K562 (cell line): ENCODE data around the gene STIM1. TPM values are rescaled to one million over a fixed set of nuclear protein-coding genes. Genes with fewer than 3 reads are reported as not detected.

Experiments
- ATAC-seq: fragments of 200-7000 bp; cut with Tn5 transposase; 3 replicates; pipeline ENCODE4 v1.9.1; 2020; ENCODE audit warnings: moderate library complexity
- BruUV-seq: library from RNA; stranded (reverse); fragments of 400-500 nt; replicated peaks from 2 replicates; lab custom pipeline; 2021; lab: Mats Ljungman, UMichigan
- CTCF ChIA-PET: fragments of 300-600 bp; formaldehyde crosslinking; extraction: SDS; loops from one replicate; lab custom pipeline; 2021; ENCODE audit warnings: low intra/inter-chr PET ratio; lab: Yijun Ruan, JAX
- POLR2A ChIA-PET: fragments of 300-600, 350-650 bp; sonication (Branson Sonifier 250); formaldehyde crosslinking; extraction: SDS; loops from one replicate; lab custom pipeline; 2021; ENCODE audit warnings: antibody characterized with exemption, inconsistent platforms; lab: Yijun Ruan, JAX
- DNase-seq, 4 experiments: peaks; one replicate each; pipeline versions ENCODE4 v3.0.0 to v3.0.0-alpha.2; 2011 to 2018; ENCODE audit warnings: low spot score in 3 of 4, mixed read lengths in 3 of 4; ENCODE audit errors: extremely low read depth in 1 of 4
- FAIRE-seq: peaks from 2 replicates; lab custom pipeline; 2011; peaks lifted over from hg19 to GRCh38; lab: Jason Lieb, UNC
- H2AFZ ChIP-seq: 2 replicates; pipeline ENCODE4 v1.6.0; 2011; ENCODE audit warnings: low read depth, low read length, control low read depth, inconsistent platforms
- H3K27ac ChIP-seq: fragments of 200-600 bp; 3 replicates; pipeline ENCODE4 v1.8.0; 2011; ENCODE audit warnings: low read depth, mild to moderate bottlenecking, control low read depth, inconsistent platforms, low read length, moderate library complexity, mixed read lengths; ENCODE audit errors: extremely low read depth
- H3K27me3 ChIP-seq, 2 experiments: fragments of 300-600 bp in 1 of 2; 2 replicates in 1 of 2; 3 replicates in 1 of 2; pipeline versions ENCODE4 v1.6.0 to v1.8.0; 2011; ENCODE audit warnings: inconsistent platforms in 2 of 2, low read length in 2 of 2, mild to moderate bottlenecking in 1 of 2, mixed read lengths in 1 of 2, moderate library complexity in 1 of 2; ENCODE audit not compliant: control insufficient read depth in 2 of 2, insufficient read depth in 2 of 2
- H3K36me3 ChIP-seq: fragments of 300-600 bp; 3 replicates; pipeline ENCODE4 v1.8.0; 2011; ENCODE audit warnings: mild to moderate bottlenecking, low read length, inconsistent platforms; ENCODE audit not compliant: control insufficient read depth, insufficient read depth
- H3K4me1 ChIP-seq, 2 experiments: fragments of 200-600 bp in 1 of 2; replicated peaks in 1 of 2; 2 replicates in 1 of 2; 3 replicates in 1 of 2; pipeline versions ENCODE4 v1.5.1 to v1.8.0; 2011; ENCODE audit warnings: inconsistent platforms in 2 of 2, low read length in 2 of 2, mild to moderate bottlenecking in 1 of 2, mixed read lengths in 1 of 2, moderate library complexity in 1 of 2; ENCODE audit not compliant: control insufficient read depth in 2 of 2, insufficient read depth in 2 of 2
- H3K4me2 ChIP-seq: 2 replicates; pipeline ENCODE4 v1.6.1; 2011; ENCODE audit warnings: low read length, control low read depth, inconsistent platforms, mixed read lengths; ENCODE audit not compliant: insufficient read depth
- H3K4me3 ChIP-seq: fragments of 200-600 bp; sonication (generic), shearing (Covaris generic); 2 replicates; pipeline ENCODE4 v1.5.1; 2016; ENCODE audit warnings: control low read depth, inconsistent platforms
- H3K79me2 ChIP-seq: fragments of 200-600 bp; 3 replicates; pipeline ENCODE4 v1.8.0; 2011; ENCODE audit warnings: low read length, inconsistent platforms; ENCODE audit not compliant: control insufficient read depth, insufficient read depth
- H3K9ac ChIP-seq, 2 experiments: 2 replicates each; pipeline versions ENCODE4 v1.6.0 to v1.6.1; 2011; ENCODE audit warnings: low read depth in 2 of 2, low read length in 2 of 2, control low read depth in 1 of 2, inconsistent platforms in 1 of 2, mild to moderate bottlenecking in 1 of 2, mixed read lengths in 1 of 2; ENCODE audit not compliant: insufficient read depth in 1 of 2
- H3K9me1 ChIP-seq: one replicate; pipeline ENCODE4 v1.6.0; 2011; ENCODE audit warnings: inconsistent platforms, mild to moderate bottlenecking, low read length, moderate library complexity; ENCODE audit not compliant: control insufficient read depth, insufficient read depth
- H3K9me3 ChIP-seq: replicated peaks from 2 replicates; pipeline ENCODE4 v1.5.1; 2011; ENCODE audit warnings: low read depth, low read length, inconsistent platforms; ENCODE audit not compliant: control insufficient read depth, insufficient read depth
- H4K20me1 ChIP-seq: replicated peaks from 2 replicates; pipeline ENCODE4 v1.6.1; 2011; ENCODE audit warnings: low read length, inconsistent platforms, mixed read lengths; ENCODE audit not compliant: control insufficient read depth, insufficient read depth
- CXXC5 ChIP-seq: fragments of 250-450 bp; sonication (Bioruptor Pico); IDR thresholded peaks from 2 replicates; pipeline ENCODE4 v1.8.0; 2022; ENCODE audit warnings: inconsistent platforms, mild to moderate bottlenecking, moderate library complexity
- EP300 ChIP-seq: IDR thresholded peaks from 2 replicates; pipeline ENCODE4 v1.6.1; 2012; ENCODE audit warnings: low read length, improper control_type of control experiment
- KLF13 ChIP-seq: fragments of 450-650 bp; IDR thresholded peaks from 2 replicates; pipeline ENCODE4 v1.6.1; 2016; ENCODE audit warnings: missing genetic modification characterization, low read depth, mild to moderate bottlenecking, missing compliant biosample characterization, moderate library complexity, borderline replicate concordance
- NRF1 ChIP-seq, 2 experiments: fragments of 450-650 bp; IDR thresholded peaks in 1 of 2; conservative IDR thresholded peaks in 1 of 2; 2 replicates each; pipeline ENCODE4 v1.6.1; 2014; ENCODE audit warnings: mild to moderate bottlenecking in 2 of 2
- PKNOX1 ChIP-seq: fragments of 450-650 bp; IDR thresholded peaks from 2 replicates; pipeline ENCODE4 v1.6.1; 2016
- RBM22 ChIP-seq: fragments of 200-400 bp; formaldehyde crosslinking; IDR thresholded peaks from 2 replicates; pipeline ENCODE4 v1.6.1; 2018; ENCODE audit warnings: low read length, low read depth; ENCODE audit not compliant: poor library complexity, severe bottlenecking
- RBM34 ChIP-seq: fragments of 200-400 bp; formaldehyde crosslinking; IDR thresholded peaks from 2 replicates; pipeline ENCODE4 v1.6.1; 2018; ENCODE audit warnings: low read length, borderline replicate concordance; ENCODE audit not compliant: insufficient read depth
- SFPQ ChIP-seq: fragments of 200-400 bp; formaldehyde crosslinking; IDR thresholded peaks from 2 replicates; pipeline ENCODE4 v1.6.1; 2017; ENCODE audit warnings: mild to moderate bottlenecking, low read depth, low read length, moderate library complexity
- TAF7 ChIP-seq: fragments of 450-650 bp; IDR thresholded peaks from 2 replicates; pipeline ENCODE4 v1.6.1; 2016; ENCODE audit warnings: missing genetic modification characterization, missing compliant biosample characterization
- TCF15 ChIP-seq: fragments of 250-450 bp; sonication (Bioruptor Pico); IDR thresholded peaks from 2 replicates; pipeline ENCODE4 v1.8.0; 2022; ENCODE audit warnings: moderate library complexity, mild to moderate bottlenecking, inconsistent platforms
- U2AF2 ChIP-seq: fragments of 200-400 bp; formaldehyde crosslinking; optimal IDR thresholded peaks from 2 replicates; pipeline ENCODE3; 2017; ENCODE audit warnings: low read depth, mild to moderate bottlenecking, low read length
- ZFP36 ChIP-seq: fragments of 150-350 bp; IDR thresholded peaks from 2 replicates; pipeline ENCODE4 v1.6.1; 2018; ENCODE audit warnings: low read length, low read depth; ENCODE audit not compliant: partially characterized antibody
- ZNF263 ChIP-seq: sonication (generic); formaldehyde crosslinking; IDR thresholded peaks from 2 replicates; pipeline ENCODE4 v1.8.0; 2022; ENCODE audit warnings: mild to moderate bottlenecking, missing genetic modification reagents, borderline replicate concordance
- WGBS: fragments of 100-300 bp; shearing (Covaris generic); methylation state at CpG from one replicate; pipeline ENCODE4 v1.1.6; 2016; ENCODE audit warnings: low coverage, mixed read lengths; ENCODE audit not compliant: insufficient coverage; ENCODE audit errors: missing lambda C conversion rate; 5-methylcytosine and 5-hydroxymethylcytosine counted together
- in situ Hi-C: fragments of 300-500 bp; cut with MboI; formaldehyde crosslinking; loops from 4 replicates; pipeline ENCODE4 v1.15.0; 2018; ENCODE audit warnings: inconsistent platforms, mixed read lengths
- intact Hi-C: fragments of 100-400 bp; cut with micrococcal nuclease; formaldehyde crosslinking; loops from 2 replicates; pipeline ENCODE4 v1.14.2; 2022
- polyA plus RNA-seq, 8 experiments: library from polyadenylated mRNA; depleted of rRNA in 4 of 8; stranded (reverse) in 5 of 8; unstranded in 3 of 8; fragments of >200 nt; fragmentation: Nextera tagmentation in 2 of 8; fragmentation: Illumina TruSeq in 1 of 8; extraction: Ambion mirVana in 2 of 8; extraction: Trizol in 1 of 8; gene quantifications; 2 replicates each; pipeline versions ENCODE4 v1.2.1 to v1.2.3, GENCODE V29; 2011 to 2014; ENCODE audit warnings: inconsistent platforms in 1 of 8, missing spikeins in 1 of 8
- total RNA-seq, 7 experiments: library from RNA; depleted of rRNA in 6 of 7; stranded (reverse); fragments of >200 nt in 6 of 7; fragmentation: Illumina TruSeq in 2 of 7; extraction: Trizol in 2 of 7; gene quantifications; 2 replicates each; pipeline versions ENCODE4 v1.2.1 to v1.2.3, GENCODE V29; 2011 to 2021; ENCODE audit warnings: low replicate concordance in 1 of 7
- TF ChIP-seq, protein P1 (sequence below): sonication (generic); formaldehyde crosslinking; IDR thresholded peaks from 2 replicates; pipeline ENCODE4 v1.8.0; 2022; ENCODE audit warnings: missing genetic modification reagents, mild to moderate bottlenecking, moderate library complexity, borderline replicate concordance
- TF ChIP-seq, protein P2 (sequence below): sonication (generic); formaldehyde crosslinking; IDR thresholded peaks from 2 replicates; pipeline ENCODE4 v1.9.0; 2022; ENCODE audit warnings: mild to moderate bottlenecking, missing genetic modification reagents

Gene STIM1
- total and polyA plus RNA-seq, 9 of the 15 experiments (the other 6 are each of a cell fraction or from before 2014, with no cell fraction given), result 7.7 to 50.5 (median 22.5) TPM

GRCh38 chr11:3902441-3902840, 47.0 kb downstream of the STIM1 start:
- CTCF ChIA-PET, result no interaction called here
- in situ Hi-C loops (no loop called here), intact Hi-C loops (no loop called here)
- FAIRE-seq (peak; percentile 48), DNase-seq (peak in 2 of 4 experiments; percentile 6 to 59), ATAC-seq (peak; percentile 75)
- no peak overlapping the region; the same call in 2 of the 3 replicates for H3K27ac ChIP-seq
- WGBS, result 14% methylated on average over 7 of the region's 7 CpGs
- H3K9me1 ChIP-seq, result no peaks in the 10 kb centered on the region
- H3K9me3 ChIP-seq, result no peaks in the 10 kb centered on the region
- H3K4me2 ChIP-seq, result peak overlapping the region; percentile 60
- TF ChIP-seq ZFP36 (no peak), U2AF2 (no peak), NRF1 (conservative IDR thresholded peaks at IDR 0.05 in 1 of 2, IDR thresholded peaks at IDR 0.05 in 1 of 2) (0 out of 4 replicates have a peak, but pooled peaks have one; percentile 10 to 13), PKNOX1 (peak; percentile 54), ZNF263 (CRISPR knock-in tag) (no peak), TCF15 (CRISPR knock-in tag) (no peak), KLF13 (tag) (no peak), EP300 (no peak), TAF7 (tag) (no peak), SFPQ (no peak), CXXC5 (CRISPR knock-in tag) (0 out of 2 replicates have a peak, but pooled peaks have one; percentile 19), RBM22 (no peak), RBM34 (no peak)
- TF ChIP-seq, protein P1, sequence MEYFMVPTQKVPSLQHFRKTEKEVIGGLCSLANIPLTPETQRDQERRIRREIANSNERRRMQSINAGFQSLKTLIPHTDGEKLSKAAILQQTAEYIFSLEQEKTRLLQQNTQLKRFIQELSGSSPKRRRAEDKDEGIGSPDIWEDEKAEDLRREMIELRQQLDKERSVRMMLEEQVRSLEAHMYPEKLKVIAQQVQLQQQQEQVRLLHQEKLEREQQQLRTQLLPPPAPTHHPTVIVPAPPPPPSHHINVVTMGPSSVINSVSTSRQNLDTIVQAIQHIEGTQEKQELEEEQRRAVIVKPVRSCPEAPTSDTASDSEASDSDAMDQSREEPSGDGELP (CRISPR knock-in tag), result peak; percentile 32; the same call in 1 of the 2 replicates
- TF ChIP-seq, protein P2, sequence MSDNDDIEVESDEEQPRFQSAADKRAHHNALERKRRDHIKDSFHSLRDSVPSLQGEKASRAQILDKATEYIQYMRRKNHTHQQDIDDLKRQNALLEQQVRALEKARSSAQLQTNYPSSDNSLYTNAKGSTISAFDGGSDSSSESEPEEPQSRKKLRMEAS (CRISPR knock-in tag), result peak; percentile 24; the same call in 1 of the 2 replicates
- peaks cover 66% of the 10 kb centered on the region for H3K79me2 ChIP-seq
- H3K4me1 ChIP-seq, result peaks cover 39 to 51% of the 10 kb centered on the region in 2 experiments
- no peak overlapping the region for H3K4me3 ChIP-seq
- no peaks in the 10 kb centered on the region for H3K36me3 ChIP-seq
- H2AFZ ChIP-seq, result no peak overlapping the region
- H3K9ac ChIP-seq, result peak overlapping the region; percentile 11 to 77; a peak in 2 of 4 replicates
- H4K20me1 ChIP-seq, result no peaks in the 10 kb centered on the region; the same call in 1 of the 2 replicates
- no peaks in the 10 kb centered on the region for H3K27me3 ChIP-seq
- POLR2A ChIA-PET, result interaction anchor here (0.6 to 1.7 kb wide), 5 partner anchors 8 to 56 kb away, joined by 3 to 8 read pairs (median 6); no protein-coding TSS in a partner anchor
- BruUV-seq, result no TSS peak
